Endothelial cell of umbilical vein (primary cell): ENCODE data around the gene FADS2. TPM values are rescaled to one million over a fixed set of nuclear protein-coding genes. Genes with fewer than 3 reads are reported as not detected.

ENCODE experiments used
- BruUV-seq: library from RNA; stranded (reverse); fragments of 400-500 nt; replicated peaks from 2 replicates; lab custom pipeline; 2021; lab: Mats Ljungman, UMichigan
- CTCF ChIA-PET: fragments of 300-600, 350-600 bp; sonication (Branson Sonifier 250); formaldehyde crosslinking; loops from one replicate; lab custom pipeline; 2021; ENCODE audit warnings: antibody characterized with exemption, inconsistent platforms; lab: Charles Lee
- POLR2A ChIA-PET: fragments of 300-600, 350-600 bp; sonication (Branson Sonifier 250); formaldehyde crosslinking; loops from one replicate; lab custom pipeline; 2021; ENCODE audit warnings: antibody characterized with exemption, inconsistent platforms; lab: Charles Lee
- DNase-seq: peaks from one replicate; pipeline ENCODE4 v3.0.0-alpha.2; 2011; ENCODE audit warnings: low read depth, low spot score
- FAIRE-seq: peaks from 2 replicates; lab custom pipeline; 2011; peaks lifted over from hg19 to GRCh38; lab: Jason Lieb, UNC
- H2AFZ ChIP-seq: 2 replicates; pipeline ENCODE4 v1.6.0; 2012; ENCODE audit warnings: low read depth, low read length, control low read depth, inconsistent platforms
- H3K27ac ChIP-seq: 2 replicates; pipeline ENCODE4 v1.5.1; 2011; ENCODE audit warnings: low read depth, mild to moderate bottlenecking, control low read depth, low read length, moderate library complexity; ENCODE audit not compliant: insufficient read depth
- H3K27me3 ChIP-seq, 2 experiments: 2 replicates each; pipeline versions ENCODE4 v1.6.0 to v1.6.1; 2011; ENCODE audit warnings: low read length in 2 of 2, mixed read lengths in 1 of 2; ENCODE audit not compliant: control insufficient read depth in 2 of 2, insufficient read depth in 2 of 2
- H3K36me3 ChIP-seq, 2 experiments: 2 replicates in 1 of 2; 3 replicates in 1 of 2; pipeline ENCODE4 v1.5.1; 2011; ENCODE audit warnings: low read length in 2 of 2, mild to moderate bottlenecking in 1 of 2, moderate library complexity in 1 of 2; ENCODE audit not compliant: control insufficient read depth in 2 of 2, insufficient read depth in 2 of 2; ENCODE audit errors: extremely low read depth in 1 of 2
- H3K4me1 ChIP-seq: 3 replicates; pipeline ENCODE4 v1.5.1; 2011; ENCODE audit warnings: mild to moderate bottlenecking, low read length; ENCODE audit not compliant: control insufficient read depth, insufficient read depth; ENCODE audit errors: extremely low read depth
- H3K4me2 ChIP-seq: 2 replicates; pipeline ENCODE4 v1.6.1; 2011; ENCODE audit warnings: low read length, control low read depth, mixed read lengths; ENCODE audit not compliant: insufficient read depth
- H3K4me3 ChIP-seq, 3 experiments: fragments of 200-600 bp in 1 of 3; sonication (generic), shearing (Covaris generic) in 1 of 3; replicated peaks in 1 of 3; 2 replicates each; pipeline ENCODE4 v1.5.1; 2011 to 2016; ENCODE audit warnings: control low read depth in 3 of 3, low read length in 3 of 3, mild to moderate bottlenecking in 2 of 3, inconsistent platforms in 1 of 3, low read depth in 1 of 3, moderate library complexity in 1 of 3; ENCODE audit not compliant: insufficient read depth in 1 of 3
- H3K79me2 ChIP-seq: 2 replicates; pipeline ENCODE4 v1.6.0; 2012; ENCODE audit warnings: low read length, inconsistent platforms; ENCODE audit not compliant: control insufficient read depth, insufficient read depth
- H3K9ac ChIP-seq: replicated peaks from 2 replicates; pipeline ENCODE3; 2011; ENCODE audit warnings: low read length, control low read depth; ENCODE audit not compliant: insufficient read depth; ENCODE audit errors: extremely low read depth
- H3K9me1 ChIP-seq: replicated peaks from 3 replicates; pipeline ENCODE4 v1.6.0; 2011; ENCODE audit warnings: mild to moderate bottlenecking, low read length; ENCODE audit not compliant: control insufficient read depth, insufficient read depth; ENCODE audit errors: extremely low read depth
- H3K9me3 ChIP-seq: replicated peaks from 2 replicates; pipeline ENCODE4 v1.5.1; 2012; ENCODE audit warnings: low read length, inconsistent platforms; ENCODE audit not compliant: control insufficient read depth, insufficient read depth
- H4K20me1 ChIP-seq: replicated peaks from 2 replicates; pipeline ENCODE3; 2011; ENCODE audit warnings: mild to moderate bottlenecking, low read length; ENCODE audit not compliant: control insufficient read depth, insufficient read depth; ENCODE audit errors: extremely low read depth
- FOS ChIP-seq: IDR thresholded peaks from 2 replicates; pipeline ENCODE4 v1.6.1; 2011; ENCODE audit warnings: mild to moderate bottlenecking, low read length, moderate library complexity, borderline replicate concordance; ENCODE audit not compliant: insufficient read depth
- GATA2 ChIP-seq: IDR thresholded peaks from 2 replicates; pipeline ENCODE4 v1.7.0; 2011; ENCODE audit warnings: low read depth, mild to moderate bottlenecking, moderate library complexity, mixed read lengths, low read length; ENCODE audit not compliant: insufficient read length, insufficient read depth
- JUN ChIP-seq: IDR thresholded peaks from 2 replicates; pipeline ENCODE4 v1.6.1; 2011; ENCODE audit warnings: borderline replicate concordance, low read depth; ENCODE audit not compliant: insufficient read length, insufficient read depth
- MYC ChIP-seq: IDR thresholded peaks from one replicate; pipeline ENCODE4 v1.6.1; 2011; ENCODE audit warnings: mild to moderate bottlenecking, low read depth, low read length
- POLR2A ChIP-seq: IDR thresholded peaks from 2 replicates; pipeline ENCODE4 v1.6.1; 2012; ENCODE audit warnings: low read depth, mild to moderate bottlenecking, control low read depth, low read length
- POLR2AphosphoS5 ChIP-seq: IDR thresholded peaks from 2 replicates; pipeline ENCODE4 v1.6.1; 2012; ENCODE audit warnings: low read depth, mild to moderate bottlenecking, control low read depth, low read length, moderate library complexity; ENCODE audit not compliant: insufficient read depth
- dilution Hi-C: fragments of 300-500 bp; cut with MboI; formaldehyde crosslinking; loops from one replicate; pipeline ENCODE4 v1.15.0; 2019; ENCODE audit warnings: low sequenced_read_pairs; ENCODE audit not compliant: extremely low pct_ligation_motif_present
- intact Hi-C: fragments of 100-400 bp; cut with micrococcal nuclease; formaldehyde crosslinking; loops from one replicate; pipeline ENCODE4 v1.10.0; 2022
- polyA plus RNA-seq, 4 experiments: library from polyadenylated mRNA; depleted of rRNA in 3 of 4; stranded (reverse) in 3 of 4; unstranded in 1 of 4; fragments of >200 nt; gene quantifications; 2 replicates each; pipeline versions ENCODE4 v1.2.1 to v1.2.3, GENCODE V29; 2011 to 2012; ENCODE audit warnings: missing spikeins in 1 of 4
- total RNA-seq: library from RNA; stranded (reverse); gene quantifications from 2 replicates; pipeline ENCODE4 v1.2.3, GENCODE V29; 2021
- TF ChIP-seq, protein P1 (sequence below): IDR thresholded peaks from 2 replicates; pipeline ENCODE4 v1.6.1; 2011; ENCODE audit not compliant: insufficient read depth, insufficient read length

Gene FADS2
- total and polyA plus RNA-seq, 2 donors (not counting 3 experiments of a cell fraction or from before 2014, with no cell fraction given) = 668 to 898 TPM

- no peaks in the 10 kb centered on the region for H3K27me3 ChIP-seq
- ChIA-PET CTCF (interaction anchor here (3.2 kb wide), 1 partner anchor 44 kb away, joined by 11 read pairs; no protein-coding TSS in a partner anchor), POLR2A (no interaction called here)
- FAIRE-seq (no peak), DNase-seq (no peak)
- no peak overlapping the region for H3K27ac ChIP-seq
- H3K4me2 ChIP-seq = no peak overlapping the region
- no peaks in the 10 kb centered on the region for H3K9me3 ChIP-seq
- H4K20me1 ChIP-seq = no peaks in the 10 kb centered on the region
- no peaks in the 10 kb centered on the region for H3K9me1 ChIP-seq
- intact Hi-C loops = no loop called here
- no peak overlapping the region for H3K9ac ChIP-seq
- H3K4me1 ChIP-seq = no peaks in the 10 kb centered on the region
- peaks cover 39% of the 10 kb centered on the region for H3K79me2 ChIP-seq
- no peak overlapping the region for H3K4me3 ChIP-seq
- TF ChIP-seq MYC (no peak), POLR2AphosphoS5 (no peak), POLR2A (no peak), JUN (no peak)
- TF ChIP-seq, protein P1, sequence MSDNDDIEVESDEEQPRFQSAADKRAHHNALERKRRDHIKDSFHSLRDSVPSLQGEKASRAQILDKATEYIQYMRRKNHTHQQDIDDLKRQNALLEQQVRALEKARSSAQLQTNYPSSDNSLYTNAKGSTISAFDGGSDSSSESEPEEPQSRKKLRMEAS = no peak
- no peak overlapping the region for H2AFZ ChIP-seq
- BruUV-seq = no TSS peak
- H3K36me3 ChIP-seq = peaks cover 42 to 47% of the 10 kb centered on the region in 2 experiments
- dilution Hi-C loops = no loop called here
Measured at GRCh38 chr11:61841636-61842527, 13.8 kb downstream of the FADS2 start.

DNA sequence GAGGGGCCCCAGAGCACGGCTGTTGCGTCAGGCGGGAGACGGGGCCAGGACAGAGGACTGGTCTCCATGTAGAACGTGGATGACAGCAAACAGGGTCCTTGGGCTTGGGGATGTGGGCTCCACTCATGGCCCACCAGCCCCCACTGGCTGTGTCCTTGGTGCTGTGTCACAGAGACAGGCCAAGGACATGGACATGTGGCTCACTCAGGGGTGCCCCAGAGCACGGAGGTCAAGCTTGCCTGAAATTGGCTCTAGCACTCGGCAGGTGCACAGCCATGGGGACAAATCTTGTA lies 14.4 kb downstream of the FADS2 start:
- H3K27me3 ChIP-seq = no peaks in the 10 kb centered on the region
- TF ChIP-seq MYC = no peak
- no peak for TF ChIP-seq FOS
- TF ChIP-seq GATA2 = no peak
- FAIRE-seq (no peak), DNase-seq (no peak)
- H3K9me1 ChIP-seq = no peaks in the 10 kb centered on the region
- intact Hi-C loops (no loop called here), dilution Hi-C loops (no loop called here)
- BruUV-seq = no TSS peak
- no peak overlapping the region for H3K27ac ChIP-seq
- POLR2A ChIA-PET = no interaction called here
- CTCF ChIA-PET = interaction anchor here (3.2 kb wide), 1 partner anchor 45 kb away, joined by 11 read pairs; no protein-coding TSS in a partner anchor
- H3K9ac ChIP-seq = no peak overlapping the region
- no peak overlapping the region for H2AFZ ChIP-seq
- no peaks in the 10 kb centered on the region for H4K20me1 ChIP-seq
- H3K4me1 ChIP-seq = no peaks in the 10 kb centered on the region
- H3K4me3 ChIP-seq = no peak overlapping the region
- peaks cover 35% of the 10 kb centered on the region for H3K79me2 ChIP-seq
- no peak overlapping the region for H3K4me2 ChIP-seq
- no peaks in the 10 kb centered on the region for H3K9me3 ChIP-seq
- peaks cover 45 to 46% of the 10 kb centered on the region in 2 experiments for H3K36me3 ChIP-seq
